ENCODE measurements around the gene KRTAP9-1.
"Not testable (repeated sequence)": the region's sequence is repeated elsewhere in the genome, so short reads cannot be mapped to it uniquely, and the experiment has no call there.

KRTAP9-1 gene

GRCh38 chr17:41231731-41232130 is 42.0 kb downstream of the KRTAP9-1 start:
- no peak overlapping the region for H3K9ac ChIP-seq (ENCODE audit: low read depth, low read length)

GRCh38 chr17:41232399-41233105 is 42.9 kb downstream of the KRTAP9-1 start, which contains the start of gene KRTAP9-3:
TSS of gene KRTAP9-3 (plus strand) at chr17:41232449. CDS start at chr17:41232502, 53 bp downstream.
- H3K36me3 ChIP-seq (ENCODE audit: control insufficient read depth, insufficient read depth, low read length); H3K9me3 ChIP-seq (ENCODE audit: control insufficient read depth, insufficient read depth, low read length); H3K9ac ChIP-seq (ENCODE audit: low read depth, low read length); H3K4me1 ChIP-seq (ENCODE audit: control insufficient read depth, insufficient read depth, low read length); H3K27me3 ChIP-seq (ENCODE audit: control insufficient read depth, insufficient read depth, low read length); H3K4me3 ChIP-seq (ENCODE audit: low read depth, low read length): not testable (repeated sequence)

More at GRCh38 chr17:41231731-41232130, 42.0 kb downstream of the KRTAP9-1 start:
- H3K36me3 ChIP-seq (ENCODE audit: control insufficient read depth, insufficient read depth, low read length) = no peaks in the 10 kb centered on the region
- H3K4me3 ChIP-seq (ENCODE audit: low read depth, low read length) = no peak overlapping the region
- no peaks in the 10 kb centered on the region for H3K4me1 ChIP-seq (ENCODE audit: control insufficient read depth, insufficient read depth, low read length)
- no peaks in the 10 kb centered on the region for H3K9me3 ChIP-seq (ENCODE audit: control insufficient read depth, insufficient read depth, low read length)
- no peaks in the 10 kb centered on the region for H3K27me3 ChIP-seq (ENCODE audit: control insufficient read depth, insufficient read depth, low read length)

- not testable (repeated sequence) for H3K36me3 ChIP-seq (ENCODE audit: control insufficient read depth, insufficient read depth, low read length); H3K9ac ChIP-seq (ENCODE audit: low read depth, low read length); H3K27me3 ChIP-seq (ENCODE audit: control insufficient read depth, insufficient read depth, low read length)
These were observed 47.4 kb downstream of the KRTAP9-1 start for GRCh38 chr17:41237116-41237515.

DNA sequence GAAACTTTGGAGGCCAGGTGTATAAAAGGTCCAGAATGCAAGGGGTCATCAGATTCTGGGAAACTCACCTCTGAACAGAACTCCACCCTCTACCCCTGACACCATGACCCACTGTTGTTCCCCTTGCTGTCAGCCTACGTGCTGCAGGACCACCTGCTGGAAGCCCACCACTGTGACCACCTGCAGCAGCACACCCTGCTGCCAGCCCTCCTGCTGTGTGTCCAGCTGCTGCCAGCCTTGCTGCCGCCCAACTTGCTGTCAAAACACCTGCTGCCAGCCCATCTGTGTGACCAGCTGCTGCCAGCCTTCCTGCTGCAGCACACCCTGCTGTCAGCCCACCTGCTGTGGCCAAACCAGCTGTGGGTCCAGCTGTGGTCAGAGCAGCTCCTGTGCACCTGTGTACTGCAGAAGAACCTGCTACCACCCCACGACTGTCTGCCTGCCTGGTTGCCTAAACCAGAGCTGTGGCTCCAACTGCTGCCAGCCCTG is 48.3 kb downstream of the KRTAP9-1 start, which contains the start of gene KRTAP9-8:
KRTAP9-8 (plus strand) TSS at position 51 of the 489 bp plus-strand sequence; CDS start at position 104, 53 bp downstream.
- H3K4me3 ChIP-seq (ENCODE audit: low read depth, low read length); H3K4me1 ChIP-seq (ENCODE audit: control insufficient read depth, insufficient read depth, low read length); H3K9ac ChIP-seq (ENCODE audit: low read depth, low read length); H3K9me3 ChIP-seq (ENCODE audit: control insufficient read depth, insufficient read depth, low read length); H3K36me3 ChIP-seq (ENCODE audit: control insufficient read depth, insufficient read depth, low read length); H3K27me3 ChIP-seq (ENCODE audit: control insufficient read depth, insufficient read depth, low read length): not testable (repeated sequence)

More at GRCh38 chr17:41237116-41237515, 47.4 kb downstream of the KRTAP9-1 start:
- not testable (repeated sequence) for H3K4me1 ChIP-seq (ENCODE audit: control insufficient read depth, insufficient read depth, low read length); H3K4me3 ChIP-seq (ENCODE audit: low read depth, low read length); H3K9me3 ChIP-seq (ENCODE audit: control insufficient read depth, insufficient read depth, low read length)
